Adrenal gland (tissue), 5 donors: Measurements from ENCODE around the gene ALPG.
"Not testable (repeated sequence)": the region's sequence is repeated elsewhere in the genome, so short reads cannot be mapped to it uniquely, and the experiment has no call there.

Source experiments
- POLR2A ChIP-seq, 2 donors: fragments of 450-650 bp; IDR thresholded peaks; one replicate each; pipeline ENCODE4 v1.6.1; 2017; ENCODE audit warnings: antibody characterized with exemption in 2 of 2, mild to moderate bottlenecking in 2 of 2, moderate library complexity in 1 of 2
- TF ChIP-seq, protein P1 (sequence below), 6 experiments: fragments of 450-650 bp in 4 of 6; fragments of 200-600 bp in 2 of 6; sonication (generic) in 1 of 6; IDR thresholded peaks; 1 replicate in 5 of 6; 2 replicates in 1 of 6; pipeline versions ENCODE4 v1.5.1 to v1.8.0; 2016 to 2021; ENCODE audit warnings: antibody characterized with exemption in 6 of 6, mild to moderate bottlenecking in 2 of 6, moderate library complexity in 1 of 6
- donor health status: DM: no; HTN: no; CAD: no.

GRCh38 chr2:232394431-232394830 is 12.2 kb upstream of the ALPG start:
- TF ChIP-seq, protein P1, sequence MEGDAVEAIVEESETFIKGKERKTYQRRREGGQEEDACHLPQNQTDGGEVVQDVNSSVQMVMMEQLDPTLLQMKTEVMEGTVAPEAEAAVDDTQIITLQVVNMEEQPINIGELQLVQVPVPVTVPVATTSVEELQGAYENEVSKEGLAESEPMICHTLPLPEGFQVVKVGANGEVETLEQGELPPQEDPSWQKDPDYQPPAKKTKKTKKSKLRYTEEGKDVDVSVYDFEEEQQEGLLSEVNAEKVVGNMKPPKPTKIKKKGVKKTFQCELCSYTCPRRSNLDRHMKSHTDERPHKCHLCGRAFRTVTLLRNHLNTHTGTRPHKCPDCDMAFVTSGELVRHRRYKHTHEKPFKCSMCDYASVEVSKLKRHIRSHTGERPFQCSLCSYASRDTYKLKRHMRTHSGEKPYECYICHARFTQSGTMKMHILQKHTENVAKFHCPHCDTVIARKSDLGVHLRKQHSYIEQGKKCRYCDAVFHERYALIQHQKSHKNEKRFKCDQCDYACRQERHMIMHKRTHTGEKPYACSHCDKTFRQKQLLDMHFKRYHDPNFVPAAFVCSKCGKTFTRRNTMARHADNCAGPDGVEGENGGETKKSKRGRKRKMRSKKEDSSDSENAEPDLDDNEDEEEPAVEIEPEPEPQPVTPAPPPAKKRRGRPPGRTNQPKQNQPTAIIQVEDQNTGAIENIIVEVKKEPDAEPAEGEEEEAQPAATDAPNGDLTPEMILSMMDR (IDR thresholded peaks at IDR 0.05): not testable (repeated sequence)
- not testable (repeated sequence) for TF ChIP-seq POLR2A (IDR thresholded peaks at IDR 0.05)
